ENCODE data around the gene CCER1.

DNA sequence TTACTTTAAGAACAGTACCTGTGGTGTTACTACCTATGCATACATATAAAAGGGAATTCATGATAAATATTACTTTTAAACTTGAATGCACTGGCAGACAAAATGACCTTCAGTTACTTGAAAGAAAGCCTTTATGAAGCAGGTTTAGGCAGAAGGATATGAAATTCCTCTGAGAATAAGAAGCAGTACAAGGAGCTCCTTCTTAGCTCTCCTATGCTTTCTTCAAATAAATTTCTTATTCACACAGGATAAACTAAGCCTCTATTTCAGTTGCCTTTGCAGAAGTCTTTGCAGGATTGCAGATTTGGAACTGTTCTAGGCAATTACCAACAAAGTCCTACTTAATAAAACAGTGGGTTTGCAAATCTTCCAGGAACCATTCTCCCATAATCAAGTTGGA lies 48.8 kb upstream of the CCER1 start:
- TF ChIP-seq POLR2AphosphoS5 (IDR thresholded peaks at IDR 0.05) (no peak), POLR2A (IDR thresholded peaks at IDR 0.05) (no peak), EP300 (IDR thresholded peaks at IDR 0.05) (no peak)
- TF ChIP-seq, protein P1, sequence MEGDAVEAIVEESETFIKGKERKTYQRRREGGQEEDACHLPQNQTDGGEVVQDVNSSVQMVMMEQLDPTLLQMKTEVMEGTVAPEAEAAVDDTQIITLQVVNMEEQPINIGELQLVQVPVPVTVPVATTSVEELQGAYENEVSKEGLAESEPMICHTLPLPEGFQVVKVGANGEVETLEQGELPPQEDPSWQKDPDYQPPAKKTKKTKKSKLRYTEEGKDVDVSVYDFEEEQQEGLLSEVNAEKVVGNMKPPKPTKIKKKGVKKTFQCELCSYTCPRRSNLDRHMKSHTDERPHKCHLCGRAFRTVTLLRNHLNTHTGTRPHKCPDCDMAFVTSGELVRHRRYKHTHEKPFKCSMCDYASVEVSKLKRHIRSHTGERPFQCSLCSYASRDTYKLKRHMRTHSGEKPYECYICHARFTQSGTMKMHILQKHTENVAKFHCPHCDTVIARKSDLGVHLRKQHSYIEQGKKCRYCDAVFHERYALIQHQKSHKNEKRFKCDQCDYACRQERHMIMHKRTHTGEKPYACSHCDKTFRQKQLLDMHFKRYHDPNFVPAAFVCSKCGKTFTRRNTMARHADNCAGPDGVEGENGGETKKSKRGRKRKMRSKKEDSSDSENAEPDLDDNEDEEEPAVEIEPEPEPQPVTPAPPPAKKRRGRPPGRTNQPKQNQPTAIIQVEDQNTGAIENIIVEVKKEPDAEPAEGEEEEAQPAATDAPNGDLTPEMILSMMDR (IDR thresholded peaks at IDR 0.05): no peak
